Central memory CD8-positive, alpha-beta T cell (primary cell): ENCODE measurements around the gene PTBP3.

ENCODE experiments used
- ATAC-seq: fragments of 150-1000 bp; cut with Tn5 transposase; replicated peaks from 2 replicates; pipeline ENCODE4 v1.10.0; 2022; ENCODE audit warnings: mild to moderate bottlenecking, moderate FRiP score, moderate number of reproducible peaks; ENCODE audit not compliant: poor library complexity, severe bottlenecking; ENCODE audit errors: extremely low read depth
- DNase-seq, 2 donors: peaks; one replicate each; pipeline ENCODE4 v3.0.0; 2021; ENCODE audit warnings: low spot score in 2 of 2
- H3K27ac Mint-ChIP-seq: one replicate; pipeline ENCODE4 v1.8.0; 2022; ENCODE audit warnings: low read depth, mild to moderate bottlenecking, moderate library complexity, mixed read lengths
- H3K27me3 Mint-ChIP-seq: one replicate; pipeline ENCODE4 v1.8.0; 2022; ENCODE audit warnings: mixed read lengths
- H3K36me3 Mint-ChIP-seq: one replicate; pipeline ENCODE4 v1.8.0; 2022; ENCODE audit warnings: mild to moderate bottlenecking, moderate library complexity, mixed read lengths; ENCODE audit not compliant: insufficient read depth
- H3K4me1 Mint-ChIP-seq: one replicate; pipeline ENCODE4 v1.8.0; 2022; ENCODE audit warnings: mixed read lengths
- H3K4me3 Mint-ChIP-seq: one replicate; pipeline ENCODE4 v1.8.0; 2022; ENCODE audit warnings: mild to moderate bottlenecking, moderate library complexity, mixed read lengths
- H3K9me3 Mint-ChIP-seq: one replicate; pipeline ENCODE4 v1.8.0; 2022; ENCODE audit warnings: mixed read lengths

Gene PTBP3

GRCh38 chr9:112175796-112176315 is 157.6 kb downstream of the PTBP3 start:
- Mint-ChIP-seq H3K27ac (peak overlapping the region; percentile 95), H3K27me3 (no peaks in the 10 kb centered on the region), H3K4me3 (peak overlapping the region; percentile 77), H3K4me1 (peaks cover 78% of the 10 kb centered on the region), H3K9me3 (no peaks in the 10 kb centered on the region), H3K36me3 (peaks cover 11% of the 10 kb centered on the region)
- ATAC-seq (no peak), DNase-seq (no peak)

- H3K27ac Mint-ChIP-seq: peak within 1 kb of the TSS; percentile 95
- DNase-seq: peak in 1 of 2 donors; percentile 17
- ATAC-seq: peak; percentile 47
- no peaks in the 10 kb centered on the region for H3K9me3 Mint-ChIP-seq
- H3K4me1 Mint-ChIP-seq: peaks cover 76% of the 10 kb centered on the region
- H3K4me3 Mint-ChIP-seq: peak within 1 kb of the TSS; percentile 91
- H3K27me3 Mint-ChIP-seq: no peaks in the 10 kb centered on the region
- peaks cover 6% of the 10 kb centered on the region for H3K36me3 Mint-ChIP-seq
These were observed 158.2 kb downstream of the PTBP3 start, which contains the start of gene SUSD1 for GRCh38 chr9:112174965-112175795. Gene SUSD1, minus strand, starts transcription at chr9:112175297. Its CDS starts 62 bp downstream, at chr9:112175235.

- peak; percentile 66 for ATAC-seq
- peak; percentile 53 to 67 for DNase-seq
- Mint-ChIP-seq H3K36me3 (peaks cover 8% of the 10 kb centered on the region), H3K27me3 (no peaks in the 10 kb centered on the region), H3K9me3 (no peaks in the 10 kb centered on the region), H3K4me3 (peak overlapping the region; percentile 91), H3K4me1 (peaks cover 83% of the 10 kb centered on the region), H3K27ac (peak overlapping the region; percentile 76)
These were observed 159.0 kb downstream of the PTBP3 start for GRCh38 chr9:112174222-112174964.

GRCh38 chr9:112173489-112174221 is 159.8 kb downstream of the PTBP3 start:
- Mint-ChIP-seq H3K27ac (peak overlapping the region; percentile 76), H3K36me3 (peaks cover 9% of the 10 kb centered on the region), H3K4me3 (peak overlapping the region; percentile 91), H3K4me1 (peaks cover 88% of the 10 kb centered on the region), H3K27me3 (no peaks in the 10 kb centered on the region), H3K9me3 (no peaks in the 10 kb centered on the region)
- ATAC-seq (no peak), DNase-seq (no peak)

GRCh38 chr9:112170968-112171367 is 162.5 kb downstream of the PTBP3 start:
- no peaks in the 10 kb centered on the region for H3K27me3 Mint-ChIP-seq
- no peak overlapping the region for H3K4me3 Mint-ChIP-seq
- no peak overlapping the region for H3K27ac Mint-ChIP-seq
- no peaks in the 10 kb centered on the region for H3K9me3 Mint-ChIP-seq
- ATAC-seq (no peak), DNase-seq (no peak)
- H3K4me1 Mint-ChIP-seq: peaks cover 85% of the 10 kb centered on the region
- H3K36me3 Mint-ChIP-seq: peaks cover 5% of the 10 kb centered on the region

GRCh38 chr9:112170235-112170634 is 163.2 kb downstream of the PTBP3 start:
- ATAC-seq (no peak), DNase-seq (no peak)
- Mint-ChIP-seq H3K9me3 (no peaks in the 10 kb centered on the region), H3K4me1 (peaks cover 84% of the 10 kb centered on the region), H3K27ac (no peak overlapping the region), H3K36me3 (peaks cover 3% of the 10 kb centered on the region), H3K4me3 (no peak overlapping the region), H3K27me3 (no peaks in the 10 kb centered on the region)

- peaks cover 81% of the 10 kb centered on the region for H3K4me1 Mint-ChIP-seq
- H3K9me3 Mint-ChIP-seq: no peaks in the 10 kb centered on the region
- no peak overlapping the region for H3K4me3 Mint-ChIP-seq
- no peaks in the 10 kb centered on the region for H3K27me3 Mint-ChIP-seq
- H3K36me3 Mint-ChIP-seq: peaks cover 3% of the 10 kb centered on the region
- ATAC-seq (no peak), DNase-seq (no peak)
- H3K27ac Mint-ChIP-seq: peak overlapping the region; percentile 56
These were observed 164.1 kb downstream of the PTBP3 start for GRCh38 chr9:112169368-112169767.

GRCh38 chr9:112168197-112168596 is 165.2 kb downstream of the PTBP3 start:
- Mint-ChIP-seq H3K36me3 (peaks cover 3% of the 10 kb centered on the region), H3K4me1 (peaks cover 69% of the 10 kb centered on the region), H3K27ac (no peak overlapping the region), H3K4me3 (no peak overlapping the region), H3K9me3 (no peaks in the 10 kb centered on the region), H3K27me3 (no peaks in the 10 kb centered on the region)
- no peak for DNase-seq
- ATAC-seq: no peak
